ENCODE measurements around the gene NT5DC1.

Gene NT5DC1

GRCh38 chr6:116100419-116101301 is at the start of gene NT5DC1:
Gene NT5DC1, plus strand, starts transcription at chr6:116100853. Its CDS starts 78 bp downstream, at chr6:116100931.
- DNase-seq (ENCODE audit: low read depth in 2 of 2), result peak; percentile 79 to 83

GRCh38 chr6:116051244-116051643 is 49.4 kb upstream of the NT5DC1 start:
- DNase-seq (ENCODE audit: low read depth in 2 of 2), result no peak

- DNase-seq (ENCODE audit: low read depth in 2 of 2), result no peak
Observed at GRCh38 chr6:116055513-116055912, 45.1 kb upstream of the NT5DC1 start.

- no peak for DNase-seq (ENCODE audit: low read depth in 2 of 2)
Observed at GRCh38 chr6:116057766-116058165, 42.9 kb upstream of the NT5DC1 start.

GRCh38 chr6:116059713-116060571 is 40.7 kb upstream of the NT5DC1 start:
- DNase-seq (ENCODE audit: low read depth in 2 of 2), result no peak

GRCh38 chr6:116060572-116061283 is 39.9 kb upstream of the NT5DC1 start, which contains the start of gene FRK:
Gene FRK, minus strand, starts transcription at chr6:116060891. Its CDS starts 580 bp downstream, at chr6:116060311.
- no peak for DNase-seq (ENCODE audit: low read depth in 2 of 2)

- DNase-seq (ENCODE audit: low read depth in 2 of 2), result no peak
Observed at GRCh38 chr6:116062496-116062895, 38.2 kb upstream of the NT5DC1 start.

- DNase-seq (ENCODE audit: low read depth in 2 of 2), result no peak
Observed at GRCh38 chr6:116064666-116065065, 36.0 kb upstream of the NT5DC1 start.

GRCh38 chr6:116066789-116067188 is 33.9 kb upstream of the NT5DC1 start:
- DNase-seq (ENCODE audit: low read depth in 2 of 2), result no peak

- DNase-seq (ENCODE audit: low read depth in 2 of 2), result no peak
Observed at GRCh38 chr6:116070101-116070500, 30.6 kb upstream of the NT5DC1 start.

GRCh38 chr6:116070616-116071389 is 29.9 kb upstream of the NT5DC1 start:
- no peak for DNase-seq (ENCODE audit: low read depth in 2 of 2)

- DNase-seq (ENCODE audit: low read depth in 2 of 2), result no peak
Observed at GRCh38 chr6:116072368-116072767, 28.3 kb upstream of the NT5DC1 start.

- no peak for DNase-seq (ENCODE audit: low read depth in 2 of 2)
Observed at GRCh38 chr6:116073765-116074440, 26.8 kb upstream of the NT5DC1 start.

- DNase-seq (ENCODE audit: low read depth in 2 of 2), result no peak
Observed at GRCh38 chr6:116074732-116075390, 25.8 kb upstream of the NT5DC1 start.

GRCh38 chr6:116078522-116078921 is 22.1 kb upstream of the NT5DC1 start:
- DNase-seq (ENCODE audit: low read depth in 2 of 2), result no peak

GRCh38 chr6:116078945-116079344 is 21.7 kb upstream of the NT5DC1 start:
- no peak for DNase-seq (ENCODE audit: low read depth in 2 of 2)

GRCh38 chr6:116083052-116083451 is 17.6 kb upstream of the NT5DC1 start:
- no peak for DNase-seq (ENCODE audit: low read depth in 2 of 2)

GRCh38 chr6:116084284-116084683 is 16.4 kb upstream of the NT5DC1 start:
- no peak for DNase-seq (ENCODE audit: low read depth in 2 of 2)

GRCh38 chr6:116087437-116088027 is 13.1 kb upstream of the NT5DC1 start:
- no peak for DNase-seq (ENCODE audit: low read depth in 2 of 2)

- no peak for DNase-seq (ENCODE audit: low read depth in 2 of 2)
Observed at GRCh38 chr6:116088946-116089345, 11.7 kb upstream of the NT5DC1 start.

All from stimulated activated CD4-positive, alpha-beta T cell treated with anti-CD3 and anti-CD28 coated beads, Interleukin-4, amount 100 ng/mL, for 48 hours (primary cell).